Lower leg skin (tissue), 4 donors: ENCODE data around the gene SEMA6D. TPM values are rescaled to one million over a fixed set of nuclear protein-coding genes. Genes with fewer than 3 reads are reported as not detected.
"Not testable (repeated sequence)": the region's sequence is repeated elsewhere in the genome, so short reads cannot be mapped to it uniquely, and the experiment has no call there.

ENCODE experiments used
- DNase-seq, 2 donors: peaks; one replicate each; pipeline ENCODE4 v3.0.0-alpha.2; 2019; ENCODE audit warnings: low spot score in 2 of 2
- H3K4me3 ChIP-seq: fragments of 200-600 bp; sonication (generic); 2 replicates; pipeline ENCODE4 v1.5.1; 2017; ENCODE audit warnings: mild to moderate bottlenecking, low read depth; ENCODE audit not compliant: poor library complexity, severe bottlenecking
- POLR2A ChIP-seq, 2 donors: fragments of 450-650 bp; IDR thresholded peaks; one replicate each; pipeline ENCODE4 v1.6.1; 2016 to 2017; ENCODE audit warnings: antibody characterized with exemption in 2 of 2, mild to moderate bottlenecking in 1 of 2, moderate library complexity in 1 of 2
- WGBS, 2 donors: methylation state at CpG; one replicate each; pipeline ENCODE4 v1.1.5; 2018; 5-methylcytosine and 5-hydroxymethylcytosine counted together
- intact Hi-C: fragments of 100-400 bp; cut with DNase I; formaldehyde crosslinking; loops from one replicate; pipeline ENCODE4 v1.15.0; 2023; ENCODE audit warnings: low total_unique reads
- total RNA-seq, 4 donors: library from RNA; depleted of rRNA; stranded (reverse); fragments of >200 nt; gene quantifications; one replicate each; pipeline ENCODE4 v1.1.0, GENCODE V29; 2016
- TF ChIP-seq, protein P1 (sequence below), 3 donors: fragments of 450-650 bp; IDR thresholded peaks; one replicate each; pipeline ENCODE4 v1.5.1; 2016; ENCODE audit warnings: antibody characterized with exemption in 3 of 3, mild to moderate bottlenecking in 3 of 3, moderate library complexity in 2 of 3

The SEMA6D gene
- total RNA-seq, 4 donors from 2014 or later: 5.6 to 15.0 (median 6.6) TPM

DNA sequence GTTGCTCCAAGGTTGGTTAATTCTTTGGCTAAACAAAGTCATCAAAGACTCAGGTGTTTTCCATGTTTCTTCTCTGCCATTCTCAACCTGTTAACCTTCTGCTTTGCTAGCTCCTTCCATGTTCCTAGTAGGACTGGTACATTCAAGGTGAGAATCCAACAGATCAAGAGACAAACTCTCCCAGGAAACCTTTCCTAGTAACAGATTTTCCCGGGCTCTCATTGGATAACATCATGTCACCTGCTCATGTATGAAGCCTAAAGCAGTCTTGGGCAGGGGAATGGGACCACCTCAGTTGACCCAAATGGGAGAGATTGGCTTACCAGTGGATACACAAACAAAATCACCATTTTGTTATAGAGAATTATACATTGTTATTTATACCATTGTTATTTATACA is 14.9 kb downstream of the SEMA6D start:
- TF ChIP-seq, protein P1, sequence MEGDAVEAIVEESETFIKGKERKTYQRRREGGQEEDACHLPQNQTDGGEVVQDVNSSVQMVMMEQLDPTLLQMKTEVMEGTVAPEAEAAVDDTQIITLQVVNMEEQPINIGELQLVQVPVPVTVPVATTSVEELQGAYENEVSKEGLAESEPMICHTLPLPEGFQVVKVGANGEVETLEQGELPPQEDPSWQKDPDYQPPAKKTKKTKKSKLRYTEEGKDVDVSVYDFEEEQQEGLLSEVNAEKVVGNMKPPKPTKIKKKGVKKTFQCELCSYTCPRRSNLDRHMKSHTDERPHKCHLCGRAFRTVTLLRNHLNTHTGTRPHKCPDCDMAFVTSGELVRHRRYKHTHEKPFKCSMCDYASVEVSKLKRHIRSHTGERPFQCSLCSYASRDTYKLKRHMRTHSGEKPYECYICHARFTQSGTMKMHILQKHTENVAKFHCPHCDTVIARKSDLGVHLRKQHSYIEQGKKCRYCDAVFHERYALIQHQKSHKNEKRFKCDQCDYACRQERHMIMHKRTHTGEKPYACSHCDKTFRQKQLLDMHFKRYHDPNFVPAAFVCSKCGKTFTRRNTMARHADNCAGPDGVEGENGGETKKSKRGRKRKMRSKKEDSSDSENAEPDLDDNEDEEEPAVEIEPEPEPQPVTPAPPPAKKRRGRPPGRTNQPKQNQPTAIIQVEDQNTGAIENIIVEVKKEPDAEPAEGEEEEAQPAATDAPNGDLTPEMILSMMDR (IDR thresholded peaks at IDR 0.05): no peak
- no peak for TF ChIP-seq POLR2A (IDR thresholded peaks at IDR 0.05)
- 96% methylated on average over 1 of the region's 1 CpG for WGBS, 2 donors
- no peak overlapping the region for H3K4me3 ChIP-seq
- no peak for DNase-seq
- intact Hi-C loops: no loop called here

DNA sequence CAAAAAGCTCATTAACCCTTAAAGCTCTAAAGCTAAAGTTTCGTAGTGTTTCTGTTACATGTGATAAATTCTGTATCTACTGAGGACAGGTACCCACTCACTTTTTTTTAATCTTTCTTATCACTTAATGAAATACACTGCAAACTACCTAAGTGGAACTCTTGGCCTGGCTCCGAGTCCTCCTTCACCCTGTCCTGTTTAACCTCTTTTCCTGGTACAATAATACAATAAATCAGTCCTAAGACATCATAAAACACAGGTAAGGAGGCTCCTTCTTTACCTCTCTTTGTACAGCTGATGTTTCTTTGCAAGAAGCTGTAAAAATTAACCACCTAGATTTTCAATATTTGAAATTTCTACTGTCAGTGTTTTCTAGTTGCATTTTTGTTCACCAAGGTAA is 15.8 kb downstream of the SEMA6D start:
- DNase-seq: no peak
- no peak overlapping the region for H3K4me3 ChIP-seq
- no peak for TF ChIP-seq POLR2A (IDR thresholded peaks at IDR 0.05)
- TF ChIP-seq, protein P1 (IDR thresholded peaks at IDR 0.05): no peak
- 89 to 90% methylated on average over 2 of the region's 2 CpGs for whole genome bisulfite sequencing, 2 donors
- intact Hi-C loops: no loop called here

DNA sequence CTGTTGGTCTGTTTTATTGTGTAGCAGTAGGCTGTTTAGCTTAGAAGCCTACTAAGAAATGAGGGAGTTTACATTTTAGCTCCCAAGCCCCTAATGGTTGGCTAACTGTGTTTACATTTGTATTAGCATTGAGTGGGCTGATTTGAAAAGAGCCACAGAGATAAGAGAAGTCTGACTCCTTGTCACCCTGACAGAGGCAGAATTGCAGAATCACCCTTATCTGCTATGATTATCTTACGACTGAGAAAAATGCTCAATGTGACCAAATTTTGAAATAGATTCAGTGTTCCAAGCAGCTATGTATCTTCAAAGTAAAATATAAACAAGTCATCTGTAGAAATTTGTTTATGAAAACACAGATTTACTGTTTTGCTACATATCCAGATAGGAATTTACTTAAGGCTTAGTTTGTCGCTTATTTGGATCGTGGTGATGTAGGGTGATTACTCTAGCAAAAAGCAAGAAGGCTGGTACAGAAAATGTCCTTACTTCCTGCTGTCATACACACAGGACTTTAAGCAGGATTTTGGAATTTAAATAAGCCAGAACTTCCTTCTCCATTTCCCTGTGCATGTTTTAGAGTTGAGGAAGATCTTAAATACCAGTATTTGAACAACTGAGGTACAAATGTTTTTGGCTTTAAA is 19.0 kb downstream of the SEMA6D start:
- no peak overlapping the region for H3K4me3 ChIP-seq
- no peak for TF ChIP-seq POLR2A (IDR thresholded peaks at IDR 0.05)
- TF ChIP-seq, protein P1 (IDR thresholded peaks at IDR 0.05): no peak
- DNase-seq: no peak
- intact Hi-C loops: no loop called here
- WGBS, 2 donors: 73 to 81% methylated on average over 3 of the region's 3 CpGs

DNA sequence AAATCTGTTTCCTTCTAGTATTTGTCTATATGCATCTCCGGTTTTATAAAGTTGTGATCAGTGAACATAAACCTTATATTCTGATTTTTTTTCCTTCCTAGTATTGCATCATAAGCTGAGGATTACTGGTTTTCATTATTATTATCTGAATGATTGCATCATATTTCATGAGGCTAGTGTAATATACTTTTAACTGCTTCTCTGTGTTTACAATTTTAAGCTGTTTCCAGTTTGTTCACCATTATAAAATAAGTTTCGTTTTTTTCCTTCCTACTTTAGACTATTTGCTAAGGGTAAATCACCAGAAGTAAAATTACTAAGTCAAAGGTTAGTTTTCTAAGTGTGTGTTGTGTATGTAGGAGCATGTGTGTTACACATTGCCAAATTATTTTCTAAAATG is 20.2 kb downstream of the SEMA6D start:
- 75 to 86% methylated on average over 2 of the region's 2 CpGs for WGBS, 2 donors
- H3K4me3 ChIP-seq: no peak overlapping the region
- TF ChIP-seq, protein P1 (IDR thresholded peaks at IDR 0.05): no peak
- no peak for TF ChIP-seq POLR2A (IDR thresholded peaks at IDR 0.05)
- intact Hi-C loops: no loop called here
- no peak for DNase-seq

DNA sequence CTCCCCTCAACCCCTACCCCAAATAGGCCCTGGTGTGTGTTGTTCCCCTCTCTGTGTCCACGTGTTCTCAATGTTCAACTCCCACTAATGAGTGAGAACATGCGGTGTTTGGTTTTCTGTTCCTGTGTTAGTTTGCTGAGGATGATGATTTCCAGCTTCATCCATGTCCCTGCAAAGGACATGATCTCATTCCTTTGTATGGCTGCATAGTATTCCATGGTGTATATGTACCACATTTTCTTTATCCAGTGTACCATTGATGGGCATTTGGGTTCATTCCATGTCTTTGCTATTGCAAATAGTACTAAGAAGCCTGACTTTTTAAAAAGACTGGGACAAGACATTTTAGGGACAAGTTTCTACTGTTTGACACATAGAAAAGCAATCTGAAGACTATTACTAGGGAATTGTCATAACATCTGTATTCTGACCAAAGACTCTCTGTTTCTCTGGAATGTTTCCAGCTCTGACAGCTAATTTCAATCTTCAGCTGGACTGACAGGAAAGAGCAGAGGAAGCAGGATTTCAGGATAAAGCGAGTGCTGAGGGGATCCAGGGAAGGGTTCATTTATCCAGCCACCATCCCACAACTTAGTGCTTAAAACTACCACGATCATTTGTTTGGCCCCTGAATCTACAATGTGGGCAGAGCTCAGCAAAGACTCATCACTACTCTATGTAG is 21.0 kb downstream of the SEMA6D start:
- DNase-seq, H3K4me3 ChIP-seq, intact Hi-C loops: not testable (repeated sequence)
- 78 to 91% methylated on average over 4 of the region's 4 CpGs for WGBS, 2 donors

DNA sequence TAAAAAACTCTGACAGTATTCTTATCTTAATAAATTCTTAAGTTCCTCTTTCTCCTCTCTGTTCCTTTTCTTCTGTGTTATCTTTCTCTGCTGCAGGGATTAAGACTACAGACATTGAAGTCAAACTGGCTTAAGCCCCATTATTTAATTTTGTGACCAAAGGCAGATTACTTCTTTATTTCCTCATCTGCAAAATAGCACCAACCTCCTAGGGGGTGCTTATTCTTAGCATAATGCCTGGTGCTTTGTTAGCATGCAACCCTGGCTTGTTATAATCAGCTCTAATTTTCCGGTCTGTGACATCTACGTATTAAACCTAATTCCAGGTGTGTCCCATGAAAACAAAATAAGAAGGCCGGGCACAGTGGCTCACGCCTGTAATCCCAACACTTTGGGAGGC is 23.8 kb downstream of the SEMA6D start:
- no peak overlapping the region for H3K4me3 ChIP-seq
- TF ChIP-seq, protein P1 (IDR thresholded peaks at IDR 0.05): no peak
- no peak for TF ChIP-seq POLR2A (IDR thresholded peaks at IDR 0.05)
- intact Hi-C loops: no loop called here
- 94 to 95% methylated on average over 4 of the region's 4 CpGs for WGBS, 2 donors
- DNase-seq: no peak
